Stimulated activated CD4-positive, alpha-beta T cell treated with anti-CD3 and anti-CD28 coated beads, Interleukin-4, amount 100 ng/mL, for 24 hours (primary cell): ENCODE data around the gene PALD1.

Experiments
- DNase-seq: peaks from one replicate; pipeline ENCODE4 v3.0.0-alpha.2; 2020

The PALD1 gene

DNA sequence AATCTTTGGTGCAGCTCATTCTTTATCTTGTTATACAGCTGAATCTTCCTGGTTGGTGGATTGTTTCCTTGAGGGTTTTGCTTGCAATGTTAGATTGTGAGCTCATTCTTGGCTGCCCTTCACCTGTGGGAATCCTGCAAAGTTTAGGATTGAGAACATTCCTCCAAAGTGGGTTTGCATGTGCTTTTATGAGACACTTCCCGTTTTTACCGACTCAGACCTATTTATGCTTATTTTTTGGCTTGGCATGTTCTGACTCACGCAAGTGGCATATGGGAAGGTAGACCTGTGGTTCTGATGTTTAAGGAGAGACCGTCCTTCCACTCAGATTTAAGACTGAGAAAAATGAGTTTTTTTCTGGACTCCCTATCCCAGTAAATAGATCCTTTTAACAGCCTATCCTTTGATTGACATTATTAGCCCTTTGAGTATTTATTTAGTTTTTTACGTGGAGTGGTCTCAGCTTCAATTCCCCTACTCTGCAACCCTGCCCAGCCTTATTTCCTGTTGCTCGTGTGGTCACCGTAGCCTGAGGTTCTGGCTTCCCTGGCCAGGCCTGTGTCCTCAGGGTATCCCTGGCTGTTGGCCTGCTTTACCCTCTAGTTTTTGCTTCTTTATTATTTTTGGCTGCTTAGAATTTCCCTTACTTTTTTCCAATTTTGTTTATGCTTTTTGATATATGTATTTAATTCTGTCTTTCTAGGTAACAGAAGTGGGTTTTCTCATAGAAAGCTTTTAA is 137.4 kb downstream of the PALD1 start:
- no peak for DNase-seq

- no peak for DNase-seq
These were observed 138.2 kb downstream of the PALD1 start for GRCh38 chr10:70616761-70617160.
